ENCODE data around the gene AMTN.

Gene AMTN

GRCh38 chr4:70564033-70564432 is 45.7 kb downstream of the AMTN start:
- DNase-seq, result no peak

- DNase-seq, result no peak
These were observed 52.4 kb downstream of the AMTN start for GRCh38 chr4:70570796-70571195.

- no peak for DNase-seq
These were observed 53.4 kb downstream of the AMTN start for GRCh38 chr4:70571772-70572171.

- DNase-seq, result no peak
These were observed 57.6 kb downstream of the AMTN start for GRCh38 chr4:70575964-70576363.

GRCh38 chr4:70577220-70577927 is 59.0 kb downstream of the AMTN start:
- DNase-seq, result no peak

- no peak for DNase-seq
These were observed 63.6 kb downstream of the AMTN start for GRCh38 chr4:70581980-70582379.
